Mucosa of gallbladder (tissue), 1 donor: Measurements from ENCODE around the gene CDC42EP3. TPM values are rescaled to one million over a fixed set of nuclear protein-coding genes. Genes with fewer than 3 reads are reported as not detected.

Experiments
- DNase-seq: peaks from one replicate; pipeline ENCODE4 v3.0.0-alpha.2; 2020; ENCODE audit warnings: low spot score
- total RNA-seq: library from RNA; stranded (reverse); gene quantifications from one replicate; pipeline ENCODE4 v1.2.1, GENCODE V29; 2021
- donor health status: DM: no; HTN: no; CAD: no.

CDC42EP3 gene
- total RNA-seq, 1 donor from 2014 or later: 12.6 TPM

DNA sequence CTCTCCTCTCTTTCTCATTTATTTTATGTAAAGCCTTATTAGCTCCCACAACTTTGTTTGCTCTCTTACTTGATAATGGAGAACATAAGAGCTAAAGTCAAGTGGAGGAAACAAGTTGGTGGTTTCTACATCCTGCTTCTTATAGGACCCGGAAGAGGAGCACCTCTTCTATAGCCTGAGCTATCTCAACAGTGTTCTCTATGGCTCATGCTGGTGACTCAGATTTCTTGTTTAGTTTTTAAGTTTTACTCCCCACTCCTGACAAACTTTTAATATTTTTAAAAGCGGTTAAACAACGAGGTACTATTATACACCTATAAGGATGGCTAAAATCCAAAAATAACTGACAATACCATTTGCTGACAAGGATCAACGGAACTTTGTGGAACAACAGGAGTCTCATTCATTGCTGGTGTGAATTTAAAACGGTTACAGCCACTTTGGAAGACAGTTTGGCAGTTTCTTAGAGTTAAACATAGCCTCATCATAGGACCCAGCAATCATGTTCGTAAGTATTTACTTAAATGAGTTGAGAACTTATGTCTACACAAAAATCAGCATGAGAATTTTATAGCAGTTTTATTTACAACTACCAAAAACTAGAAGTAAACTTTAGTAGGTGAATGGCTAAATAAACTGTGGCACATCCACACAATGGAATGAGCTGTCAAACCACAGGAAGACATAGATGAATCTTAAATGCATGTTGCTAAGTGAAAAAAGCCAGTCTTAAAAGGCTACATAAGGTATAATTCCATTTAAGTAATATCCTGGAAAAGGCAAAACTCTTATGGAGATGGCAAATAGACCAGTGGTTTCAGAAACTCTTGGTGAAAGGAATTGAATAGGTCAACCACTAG is 12.7 kb upstream of the CDC42EP3 start:
- DNase-seq: no peak

DNA sequence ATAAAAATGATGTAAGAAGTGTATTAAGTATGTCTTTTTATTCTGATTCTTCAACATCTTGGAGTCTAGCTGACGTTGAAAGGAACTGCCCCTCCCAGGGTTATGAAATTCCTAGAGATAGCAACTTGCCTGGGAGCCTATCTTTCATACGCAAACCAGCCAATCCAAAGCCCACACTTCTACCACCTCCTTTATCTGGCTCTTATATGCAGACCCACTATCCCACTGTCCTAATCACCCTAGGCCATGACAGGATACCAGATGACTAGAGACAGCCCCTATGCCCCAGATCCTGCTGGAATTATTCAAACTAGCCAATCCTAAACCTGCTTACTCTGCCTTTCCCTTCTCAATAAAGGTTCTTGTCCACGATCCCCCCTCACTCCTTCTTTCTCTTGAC is 11.8 kb upstream of the CDC42EP3 start:
- DNase-seq: no peak

DNA sequence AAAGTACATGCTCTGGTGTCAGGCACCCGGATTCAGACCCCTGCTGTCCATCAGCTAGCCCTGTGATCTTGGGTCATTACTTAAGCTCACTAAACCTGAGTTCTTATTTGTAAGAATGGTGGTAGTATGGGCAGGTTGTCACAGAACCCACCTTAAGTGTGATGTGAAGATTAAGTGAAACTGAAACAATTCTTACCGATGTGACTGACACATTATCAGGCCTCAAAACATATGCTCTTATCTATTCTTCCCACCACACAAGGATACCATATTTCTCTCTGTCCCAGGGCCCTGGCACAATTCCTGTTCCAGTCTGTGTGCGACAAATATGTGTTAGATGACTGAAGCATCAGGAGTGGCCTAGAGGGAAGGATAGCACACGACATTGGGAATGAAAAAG is 11.0 kb upstream of the CDC42EP3 start:
- no peak for DNase-seq

DNA sequence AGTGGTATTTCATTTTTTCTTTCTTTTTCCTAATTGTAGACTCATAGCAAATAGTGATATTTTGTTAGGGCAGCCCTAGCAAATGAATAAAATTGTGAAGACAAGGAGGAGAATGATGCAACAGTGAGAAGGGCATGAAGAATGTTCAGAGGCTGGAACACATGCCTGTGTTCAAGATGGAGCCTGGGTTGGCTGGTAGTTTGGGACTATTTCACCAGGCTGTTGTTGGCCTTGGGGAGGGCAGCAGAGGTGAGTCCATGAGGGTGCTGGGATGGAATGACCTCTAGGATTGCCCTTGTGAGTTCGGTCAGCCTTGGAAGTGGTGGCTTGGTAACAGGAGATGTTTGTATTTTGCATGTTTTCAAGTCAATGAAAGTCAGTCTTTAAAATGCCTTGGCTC is 10.1 kb upstream of the CDC42EP3 start:
- DNase-seq: no peak

DNA sequence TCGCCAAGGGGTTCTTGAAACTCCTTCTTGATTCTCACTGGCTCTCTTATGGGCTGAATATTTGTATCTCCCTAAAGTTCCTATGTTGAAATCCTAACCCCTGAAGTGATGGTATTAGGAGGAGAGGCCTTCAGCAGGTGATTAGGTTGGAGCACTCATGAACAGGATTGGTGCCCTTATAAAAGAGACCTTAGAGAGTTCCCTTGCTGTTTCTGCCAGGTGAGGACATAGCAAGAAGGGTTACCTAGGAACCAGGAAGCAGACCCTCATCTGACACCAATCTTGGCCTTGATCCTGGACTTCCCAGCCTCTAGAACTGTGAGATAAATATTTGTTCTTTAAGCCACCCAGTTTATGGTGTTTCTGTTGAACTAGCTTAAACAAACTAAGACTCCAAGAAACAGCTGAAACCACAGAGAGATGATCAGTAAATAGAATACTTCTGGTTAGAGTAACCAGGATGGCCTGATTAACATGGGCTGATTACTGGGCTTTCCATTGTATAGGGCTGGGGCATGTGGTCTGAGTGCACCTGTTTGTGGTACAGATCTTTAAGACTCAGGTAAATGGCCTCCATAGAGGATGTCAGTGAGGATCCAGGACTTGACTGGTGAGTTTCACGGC is 7.7 kb upstream of the CDC42EP3 start:
- no peak for DNase-seq

DNA sequence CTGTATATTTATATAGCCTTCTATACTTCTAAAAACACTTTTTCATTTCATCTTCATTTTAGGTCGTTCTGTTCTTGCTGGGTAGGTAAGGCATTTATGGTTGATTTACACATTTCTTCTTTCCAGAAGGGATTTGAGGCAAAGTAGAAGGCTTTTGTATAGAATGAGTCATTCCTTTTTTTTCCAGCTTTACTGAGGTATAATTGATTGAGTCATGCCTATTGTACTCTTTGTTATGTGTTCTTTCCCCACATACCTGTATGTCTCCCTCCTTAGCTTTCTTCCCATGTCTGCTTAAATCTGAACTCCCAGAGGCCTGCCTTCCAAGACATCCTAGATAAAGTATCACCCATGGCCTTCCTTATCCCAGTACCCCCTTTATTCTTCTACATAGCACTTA is 4.8 kb upstream of the CDC42EP3 start:
- DNase-seq: no peak

DNA sequence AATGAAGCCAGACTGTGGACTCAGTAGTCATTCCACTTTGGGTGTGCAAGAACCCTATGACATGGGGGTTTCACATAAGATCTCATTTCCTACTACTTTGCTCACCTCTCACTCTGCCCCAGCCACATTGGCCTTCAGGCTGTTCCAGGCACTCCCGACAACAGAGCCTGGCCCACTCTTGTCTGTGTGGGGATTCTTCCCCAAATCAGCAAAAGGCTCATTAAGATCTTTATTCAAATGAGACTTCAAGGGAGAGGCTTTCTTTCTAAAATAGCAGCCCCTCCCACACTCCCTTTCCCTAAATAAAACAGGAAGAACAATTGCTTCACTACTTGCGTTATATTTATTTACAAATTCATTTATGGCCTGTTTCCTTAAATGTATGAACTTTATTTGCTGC is 3.5 kb upstream of the CDC42EP3 start:
- DNase-seq: no peak

DNA sequence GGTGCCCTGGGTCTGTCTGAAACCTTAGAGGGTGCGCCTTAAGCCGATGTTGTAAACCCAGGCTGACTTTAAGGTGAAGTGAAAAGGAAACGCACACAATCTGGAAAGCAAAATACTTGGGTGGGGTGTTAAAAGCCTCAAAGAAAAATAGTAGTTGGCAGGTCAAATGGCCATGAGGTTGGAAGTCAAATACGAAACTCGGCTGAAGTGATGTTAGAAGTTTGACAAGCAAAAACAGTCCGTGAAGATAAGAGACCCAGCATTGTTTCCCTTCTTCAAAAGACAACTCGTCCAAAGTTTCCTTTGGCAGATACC is 1.4 kb upstream of the CDC42EP3 start:
- no peak for DNase-seq

DNA sequence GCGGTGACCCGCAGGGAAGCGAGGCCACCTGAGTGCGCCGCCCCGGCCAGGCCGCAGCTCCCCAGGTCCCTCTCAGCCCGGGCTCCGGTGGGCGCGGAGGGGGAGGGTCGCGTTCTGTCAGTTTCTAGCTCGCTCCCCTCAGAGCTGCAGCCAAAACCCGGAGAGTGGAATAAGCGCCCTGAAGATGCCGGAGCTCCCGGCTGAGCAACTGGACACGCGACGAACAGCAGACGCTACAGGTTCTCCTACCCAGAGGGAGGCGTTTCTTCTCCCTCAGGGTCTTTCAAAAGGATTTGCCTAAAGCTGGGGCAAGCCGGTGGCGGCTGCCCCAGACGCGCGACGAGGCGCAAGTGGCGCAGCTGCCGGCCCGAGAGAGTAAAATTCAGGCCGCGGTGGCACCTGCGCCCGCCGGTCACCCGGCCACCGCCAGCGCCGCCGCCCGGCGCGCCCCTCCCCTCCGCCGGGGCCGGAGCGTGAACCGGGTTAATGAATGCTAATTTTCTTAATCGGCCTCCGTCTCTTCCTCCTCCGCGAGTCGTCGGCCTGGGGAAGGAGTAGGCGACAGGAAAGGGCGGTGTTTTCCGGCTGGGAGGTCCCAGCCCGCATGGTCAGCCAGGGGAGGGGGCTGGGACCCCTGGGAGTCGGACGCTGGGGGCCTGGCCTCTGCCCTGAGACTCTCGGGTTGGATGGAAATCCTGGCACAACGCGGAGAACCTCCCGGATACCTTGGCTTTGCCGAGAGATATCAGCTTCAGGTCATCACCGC is 845 bp upstream of the CDC42EP3 start:
- DNase-seq: peak; percentile 78

DNA sequence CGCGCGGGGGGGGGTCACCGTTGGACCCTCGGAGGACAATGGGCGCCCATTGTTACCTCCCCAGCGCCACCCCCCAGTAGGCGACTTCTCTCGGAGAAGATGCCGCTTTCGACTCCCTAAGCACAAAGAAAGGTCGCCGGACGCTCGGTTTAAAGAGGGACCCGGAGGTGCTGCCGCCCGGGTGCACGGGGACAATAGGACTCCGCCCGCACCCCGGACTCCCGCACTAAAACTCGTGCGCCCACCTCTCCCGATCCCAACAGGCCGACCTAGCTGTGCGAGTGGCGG is 318 bp upstream of the CDC42EP3 start:
- peak; percentile 18 for DNase-seq

DNA sequence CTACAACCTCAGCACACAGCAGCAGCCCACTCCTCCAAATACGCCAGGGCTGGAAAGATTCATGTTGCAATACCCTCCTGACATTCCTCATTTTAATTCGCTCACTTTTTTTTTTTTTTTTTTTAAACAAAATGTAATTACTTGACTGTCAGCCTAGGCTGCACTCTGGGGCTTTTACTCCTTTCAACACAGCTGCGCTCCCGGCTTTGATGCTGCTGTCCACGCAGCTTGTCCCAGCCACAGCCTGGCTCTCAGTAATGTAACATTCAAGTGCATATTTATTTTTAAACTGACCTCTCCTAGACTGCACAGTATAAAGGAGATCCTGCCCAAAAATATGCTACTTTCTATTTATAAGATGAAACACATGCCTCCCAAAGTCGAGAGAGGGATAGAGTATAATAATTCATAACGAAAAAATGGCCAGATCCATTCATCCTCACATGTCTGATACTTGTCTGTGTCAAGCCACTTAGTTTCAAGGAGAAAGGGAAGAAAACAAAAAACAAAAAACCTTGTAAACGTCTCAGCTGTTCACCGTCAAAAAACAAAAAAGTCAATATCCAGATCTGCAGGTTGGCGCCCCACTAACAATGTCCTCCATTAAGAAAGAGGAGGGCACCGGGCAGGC is 949 bp downstream of the CDC42EP3 start:
- DNase-seq: no peak

DNA sequence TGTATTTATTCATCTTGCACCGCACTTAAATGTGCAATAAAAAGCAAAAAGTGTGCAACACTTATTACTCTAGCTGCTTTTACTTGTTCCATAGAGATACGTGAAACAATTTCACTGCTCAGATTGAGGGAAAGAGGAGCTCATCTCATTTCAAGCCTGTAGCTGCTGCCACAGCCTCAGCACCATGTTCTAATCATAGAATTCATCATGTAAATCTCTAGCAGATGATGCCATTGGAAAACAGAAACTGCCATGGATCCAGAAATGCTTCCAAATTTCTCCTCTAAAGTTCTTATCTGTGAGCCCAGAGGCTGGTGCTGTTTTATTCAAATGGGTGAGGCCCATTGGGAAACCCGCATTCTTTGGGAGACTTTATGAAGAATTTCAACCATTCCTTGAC is 2.0 kb downstream of the CDC42EP3 start:
- no peak for DNase-seq

DNA sequence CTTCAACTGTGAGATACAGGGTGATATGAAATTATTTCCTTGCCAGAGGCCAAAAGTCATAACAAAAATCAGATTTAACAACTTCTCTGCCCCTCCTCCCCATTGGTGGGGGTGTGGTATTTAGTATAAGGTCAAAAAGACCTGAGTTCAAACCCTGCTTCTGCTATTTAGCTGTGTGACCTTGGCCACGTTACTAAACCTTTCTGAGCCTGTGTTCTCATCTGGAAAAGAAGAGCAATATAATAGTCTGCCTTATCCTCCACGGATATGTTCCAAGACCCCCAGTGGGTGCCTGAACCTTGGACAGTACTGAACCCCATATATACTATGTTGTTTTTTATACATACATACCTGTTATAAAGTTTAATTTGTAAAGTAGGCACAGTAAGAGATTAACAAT is 3.7 kb downstream of the CDC42EP3 start:
- DNase-seq: no peak

DNA sequence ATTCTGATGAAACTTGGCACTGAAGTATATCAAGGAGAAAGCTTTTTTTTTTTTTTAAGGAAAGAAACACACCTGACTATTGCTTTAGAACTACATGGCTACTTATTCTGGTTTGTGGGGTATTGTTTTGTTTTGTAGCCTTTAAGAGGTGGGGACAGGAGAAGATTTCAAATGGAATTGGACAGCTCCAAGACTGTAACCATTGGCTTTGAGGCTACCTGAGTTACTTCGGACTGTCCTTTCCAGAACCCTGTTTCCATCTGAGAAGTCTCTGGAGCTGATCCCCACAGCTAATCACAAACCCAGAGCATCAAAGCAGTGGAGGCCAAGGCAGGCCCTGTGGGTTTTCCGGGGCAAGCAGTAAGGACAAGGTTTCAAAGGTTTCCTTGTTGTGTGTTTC is 4.7 kb downstream of the CDC42EP3 start:
- no peak for DNase-seq

DNA sequence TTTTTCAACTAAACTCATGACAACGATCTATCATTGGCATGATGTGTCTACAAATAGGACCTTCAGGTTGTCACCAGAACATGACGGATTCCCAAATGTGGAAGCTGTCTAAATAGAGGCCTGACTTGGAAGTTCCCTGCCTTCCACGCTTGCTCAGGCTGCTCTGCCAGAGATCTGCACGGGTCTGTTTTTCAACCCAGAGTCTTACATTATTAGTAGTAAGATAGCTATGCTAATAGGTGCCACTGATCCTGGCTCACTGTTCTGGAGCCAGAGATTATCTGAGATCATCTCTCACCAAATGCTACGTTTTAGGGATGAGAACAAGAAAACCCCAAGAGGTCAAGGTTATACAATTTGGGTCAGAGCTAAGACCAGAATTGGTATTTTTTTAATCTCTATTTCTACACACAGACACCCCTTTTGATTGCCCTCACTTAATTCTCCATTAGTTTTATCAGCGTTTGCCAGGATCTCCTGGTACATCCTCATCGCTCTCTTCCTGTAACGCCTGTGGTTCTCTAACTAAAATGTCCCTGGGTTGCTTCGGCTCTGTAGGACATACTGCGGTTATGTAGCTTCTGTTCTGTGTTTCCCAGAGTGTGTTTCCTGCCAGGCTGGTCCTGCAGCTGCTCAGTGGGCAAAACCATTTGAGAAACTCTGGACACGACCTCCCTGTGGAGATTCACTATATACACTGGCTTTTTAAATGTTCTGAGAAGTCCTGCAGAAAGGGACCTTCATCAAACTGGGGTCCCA is 5.7 kb downstream of the CDC42EP3 start:
- no peak for DNase-seq

DNA sequence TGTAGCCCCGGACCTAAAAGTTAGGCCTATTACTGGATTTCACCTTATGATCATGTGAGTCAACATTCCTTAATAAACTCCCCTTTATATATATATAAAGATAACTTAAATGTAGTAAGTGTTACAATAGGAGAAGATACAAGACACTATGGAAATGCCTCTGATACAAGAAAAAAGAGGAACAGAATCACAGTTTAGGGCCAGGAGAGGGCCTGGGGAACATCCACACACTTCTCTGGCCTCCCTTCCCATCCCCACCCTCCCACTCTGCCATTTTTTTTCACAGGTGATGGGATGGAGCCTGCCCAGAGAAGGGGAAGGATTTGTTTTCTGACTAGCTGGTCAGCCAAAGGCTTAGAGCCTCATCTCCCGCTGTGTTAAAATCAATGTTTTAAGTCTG is 6.4 kb downstream of the CDC42EP3 start:
- no peak for DNase-seq

DNA sequence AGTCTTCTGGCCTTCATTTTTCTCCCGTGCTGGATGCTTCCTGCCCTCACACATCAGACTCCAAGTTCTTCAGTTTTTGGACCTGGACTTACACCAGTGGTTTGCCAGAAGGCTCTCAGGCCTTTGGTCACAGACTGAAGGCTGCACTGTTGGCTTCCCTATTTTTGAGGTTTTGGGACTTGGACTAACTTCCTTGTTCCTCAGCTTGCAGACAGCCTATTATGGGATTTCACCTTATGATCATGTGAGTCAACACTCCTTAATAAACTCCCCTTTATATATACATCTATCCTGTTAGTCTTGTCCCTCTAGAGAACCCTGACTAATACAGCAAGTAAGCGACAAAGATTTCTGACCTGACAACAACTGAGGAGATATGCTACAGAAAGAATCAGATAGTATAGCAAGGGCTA is 7.2 kb downstream of the CDC42EP3 start:
- DNase-seq: no peak

DNA sequence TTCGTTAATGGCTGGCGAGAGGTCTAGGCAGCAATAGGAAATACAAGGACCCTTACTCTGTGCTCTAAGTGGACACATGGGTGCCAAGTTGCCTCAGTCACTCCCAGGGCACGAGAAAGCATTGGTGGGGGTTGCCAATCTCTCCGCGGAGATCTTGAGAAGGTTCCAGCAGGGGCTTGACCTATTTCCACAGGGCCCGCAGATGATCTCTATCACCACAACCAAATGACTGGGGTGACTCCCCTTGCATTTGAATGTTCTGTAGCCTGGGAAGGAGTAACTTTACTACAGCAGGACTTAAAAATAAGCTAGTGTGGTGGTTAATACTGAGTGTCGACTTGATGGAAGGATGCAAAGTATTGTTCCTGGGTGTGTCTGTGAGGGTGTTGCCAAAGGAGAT is 8.1 kb downstream of the CDC42EP3 start:
- DNase-seq: no peak

DNA sequence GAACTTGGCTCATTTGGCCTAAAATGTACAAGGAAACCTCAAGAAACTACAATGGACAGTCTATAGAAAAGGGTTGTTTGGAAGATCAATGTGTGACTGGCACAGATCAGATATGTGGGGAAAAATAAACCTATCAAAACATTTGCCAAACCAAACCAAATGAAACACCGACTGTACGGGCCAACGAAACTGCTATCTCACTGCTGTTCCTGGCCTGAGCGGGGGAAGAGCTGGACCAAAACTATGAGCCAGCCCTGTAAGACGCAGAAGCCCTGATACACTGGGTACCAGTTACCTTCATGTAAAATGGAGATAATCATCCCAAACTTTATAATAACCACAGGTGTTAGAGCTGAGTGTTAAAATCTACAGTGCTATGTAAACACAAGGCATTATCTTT is 11.7 kb downstream of the CDC42EP3 start:
- no peak for DNase-seq

DNA sequence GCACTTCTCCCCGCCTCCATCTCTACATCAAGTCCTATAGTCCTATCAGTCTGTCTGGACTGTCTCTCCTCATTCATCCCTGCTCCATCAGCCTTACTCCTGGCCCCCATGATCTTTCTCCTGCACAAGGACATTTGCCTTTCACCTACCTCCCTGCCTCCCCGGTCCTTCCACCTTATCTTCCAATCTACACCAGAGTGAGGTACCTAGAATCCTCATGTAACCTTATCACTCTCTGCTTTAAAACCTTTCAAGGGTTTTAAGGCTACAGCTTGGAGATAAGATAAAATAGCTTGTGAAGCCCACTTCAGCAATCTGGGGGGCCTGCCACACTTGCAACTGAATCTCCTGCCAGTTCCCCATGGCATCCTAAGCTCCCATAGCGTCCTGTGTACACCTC is 12.8 kb downstream of the CDC42EP3 start:
- no peak for DNase-seq

DNA sequence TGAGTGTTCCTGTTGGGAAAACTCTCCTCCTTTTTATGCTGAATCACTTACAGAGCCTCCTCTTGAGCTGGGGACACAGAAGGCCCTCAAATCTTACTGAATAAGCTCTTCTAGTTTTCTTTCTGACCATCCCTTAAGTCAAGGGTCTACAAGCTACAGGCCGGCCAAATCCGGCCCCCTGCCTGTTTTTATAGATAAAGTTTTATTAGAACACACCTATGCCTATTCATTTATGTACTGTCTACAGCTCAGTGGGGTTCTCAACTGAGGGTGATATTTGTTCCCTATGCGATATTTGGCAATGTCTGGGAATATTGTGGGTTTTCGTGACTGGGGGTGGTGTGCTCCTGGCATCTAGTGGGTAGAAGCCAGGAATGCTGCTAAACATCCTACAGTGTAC is 14.0 kb downstream of the CDC42EP3 start:
- no peak for DNase-seq
